ENCODE data around the gene ZNF469. TPM values are rescaled to one million over a fixed set of nuclear protein-coding genes. Genes with fewer than 3 reads are reported as not detected.

Gene ZNF469
- polyA plus RNA-seq, 3 donors = 0.91 to 1.0 (median 0.99) TPM

Other genes with a start within 250 kb of the ZNF469 start
- 1 to 10 TPM; 1.6 to 2.2 (median 1.8) TPM for gene ZFPM1, start 70.3 kb downstream of the ZNF469 start, polyA plus RNA-seq (ENCODE audit: insufficient read length in 3 of 3)
- 10 to 100 TPM; 27.1 to 29.6 (median 29.2) TPM for gene ZC3H18, start 187.4 kb downstream of the ZNF469 start, polyA plus RNA-seq (ENCODE audit: insufficient read length in 3 of 3)